RCC 7860 (cell line): Measurements from ENCODE around the gene BST1.
"Not testable (repeated sequence)": the region's sequence is repeated elsewhere in the genome, so short reads cannot be mapped to it uniquely, and the experiment has no call there.

ENCODE experiments used
- DNase-seq: peaks from one replicate; pipeline ENCODE4 v3.0.0-alpha.2; 2015; ENCODE audit warnings: low spot score
- FAIRE-seq: peaks from 2 replicates; lab custom pipeline; 2012; peaks lifted over from hg19 to GRCh38; lab: Jason Lieb, UNC

Gene BST1

DNA sequence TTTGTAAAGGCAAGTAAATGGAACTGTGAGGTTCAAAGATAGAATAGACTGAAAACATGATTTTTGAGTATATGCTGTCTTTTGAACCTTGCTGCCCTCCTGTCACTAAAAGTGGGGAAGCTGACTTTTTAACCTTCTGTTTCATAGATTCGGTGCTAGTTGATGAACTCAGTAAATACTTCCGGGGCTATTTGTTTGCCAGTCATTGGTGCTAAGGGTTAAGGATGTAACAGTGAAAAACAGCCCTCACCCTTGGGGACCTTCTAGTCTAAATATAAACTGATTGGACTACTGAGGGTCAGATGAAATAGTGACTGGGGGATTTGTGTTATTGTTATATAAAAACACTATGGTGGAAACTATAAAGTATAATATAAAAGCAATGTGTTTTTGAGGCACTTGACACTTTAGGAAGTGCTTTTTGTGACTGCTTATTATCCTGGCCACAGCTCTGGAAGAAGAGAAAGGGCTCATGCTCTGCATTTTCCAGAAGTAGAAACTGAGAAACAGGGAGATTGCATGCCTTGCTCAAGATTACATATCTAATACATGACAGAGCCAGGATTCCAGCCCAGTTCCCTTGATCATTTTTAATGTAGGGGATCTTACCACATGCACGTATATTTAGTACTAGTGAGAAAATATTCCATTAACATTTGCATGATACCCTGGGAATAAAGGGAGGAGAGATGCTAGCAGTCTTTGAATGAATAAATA, 3.9 kb downstream of the BST1 start:
- no peak for DNase-seq
- no peak for FAIRE-seq

DNA sequence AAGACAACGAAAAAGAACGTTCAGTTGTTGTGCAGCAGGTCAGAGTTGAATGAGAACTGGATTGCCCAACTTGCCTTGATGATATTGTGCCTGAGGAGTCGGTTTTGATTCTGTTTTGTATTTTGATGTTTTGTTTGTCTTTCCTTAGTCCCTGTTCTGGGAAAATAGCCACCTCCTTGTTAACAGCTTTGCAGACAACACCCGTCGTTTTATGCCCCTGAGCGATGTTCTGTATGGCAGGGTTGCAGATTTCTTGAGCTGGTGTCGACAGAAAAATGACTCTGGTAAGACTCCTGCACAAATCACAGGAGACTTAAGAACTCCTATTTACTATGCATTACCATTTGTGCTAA, 4.5 kb downstream of the BST1 start:
- FAIRE-seq (no peak), DNase-seq (no peak)

DNA sequence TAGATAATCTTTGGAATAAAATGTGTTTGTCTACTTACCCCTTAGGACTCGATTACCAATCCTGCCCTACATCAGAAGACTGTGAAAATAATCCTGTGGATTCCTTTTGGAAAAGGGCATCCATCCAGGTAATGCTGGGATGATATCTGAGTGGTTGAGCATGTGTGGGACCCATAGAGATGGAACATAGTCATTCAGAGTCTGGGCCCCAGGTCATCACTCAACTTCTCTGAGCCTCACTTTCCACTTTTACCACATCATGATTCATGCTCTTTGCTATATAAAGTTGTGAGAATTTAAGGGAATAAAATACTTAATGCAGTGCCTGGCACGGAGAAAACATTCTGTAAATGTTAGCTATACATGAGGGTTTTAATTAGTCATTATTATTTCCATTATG, 8.9 kb downstream of the BST1 start:
- DNase-seq (no peak), FAIRE-seq (no peak)

DNA sequence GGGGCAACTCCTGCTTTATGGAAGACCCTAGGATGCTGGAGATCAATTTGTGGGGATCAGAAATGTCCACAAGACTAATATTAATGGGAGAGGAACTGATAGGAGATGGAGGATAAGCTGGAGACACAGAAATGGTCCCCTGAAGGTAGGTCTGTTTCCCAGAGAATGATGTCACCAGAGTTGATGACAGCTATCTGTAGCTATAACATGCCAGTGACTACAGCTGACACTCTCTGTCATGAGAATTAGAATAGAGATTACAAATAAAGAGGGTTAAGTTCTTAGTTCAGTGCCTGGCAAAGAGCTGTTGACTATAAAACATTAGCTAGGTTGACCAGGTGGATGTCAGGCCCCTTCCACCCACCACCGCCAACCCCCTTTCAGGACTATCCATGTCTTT, 9.3 kb downstream of the BST1 start:
- DNase-seq (no peak), FAIRE-seq (no peak)

DNA sequence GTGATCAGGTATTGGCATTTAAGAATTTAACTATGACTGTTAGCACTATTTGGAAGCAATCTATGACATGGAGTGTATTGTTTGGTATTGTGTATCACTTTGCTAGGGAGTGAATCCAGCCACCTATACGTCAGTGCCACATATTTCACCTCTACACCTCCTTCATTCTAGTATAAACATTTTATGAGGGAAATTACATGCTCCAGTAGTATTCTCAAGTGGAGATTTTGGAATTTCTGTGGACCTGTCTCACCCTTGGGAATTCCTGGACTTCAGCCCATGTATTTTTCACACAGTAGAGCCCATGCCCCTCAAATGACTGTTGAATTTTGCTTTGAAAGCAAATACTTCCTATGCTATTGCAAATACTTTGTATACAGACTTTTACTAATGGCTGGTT, 11.3 kb downstream of the BST1 start:
- FAIRE-seq = no peak

DNA sequence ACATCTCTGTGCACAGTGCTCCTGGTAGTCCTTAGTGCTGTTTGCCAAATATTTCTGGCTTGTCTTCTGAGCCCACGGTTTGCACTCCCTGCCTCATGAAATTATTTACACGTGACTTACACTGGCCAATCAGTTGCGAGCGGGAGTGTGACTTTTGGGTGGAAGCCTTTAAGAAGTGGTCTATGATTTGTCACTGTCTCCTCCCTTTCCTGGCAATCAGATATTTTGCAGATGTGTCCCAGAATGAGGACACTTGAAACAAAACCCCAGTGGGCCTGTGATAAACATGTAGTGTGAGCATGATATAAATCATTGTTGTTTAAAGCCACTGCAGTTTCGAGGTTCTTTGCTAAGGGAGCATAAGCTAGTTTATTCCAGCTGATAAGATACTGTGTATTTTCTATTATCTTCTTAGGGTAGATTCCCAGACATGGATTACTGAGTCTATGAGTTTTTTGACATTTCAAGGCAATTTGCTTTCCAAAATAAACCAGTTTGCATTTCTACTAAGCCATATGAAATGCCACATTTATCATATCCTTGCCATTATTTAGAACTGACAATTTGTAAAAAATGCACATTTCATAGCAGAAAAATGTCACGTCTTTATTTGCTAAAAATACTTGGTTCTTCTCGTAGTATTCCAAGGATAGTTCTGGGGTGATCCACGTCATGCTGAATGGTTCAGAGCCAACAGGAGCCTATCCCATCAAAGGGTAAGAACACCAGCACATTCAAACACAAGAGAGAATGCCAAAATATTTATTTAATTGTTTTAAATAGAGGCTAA, 12.0 kb downstream of the BST1 start:
- FAIRE-seq (no peak), DNase-seq (no peak)

More for the DNA sequence above, 11.3 kb downstream of the BST1 start:
- DNase-seq = no peak

DNA sequence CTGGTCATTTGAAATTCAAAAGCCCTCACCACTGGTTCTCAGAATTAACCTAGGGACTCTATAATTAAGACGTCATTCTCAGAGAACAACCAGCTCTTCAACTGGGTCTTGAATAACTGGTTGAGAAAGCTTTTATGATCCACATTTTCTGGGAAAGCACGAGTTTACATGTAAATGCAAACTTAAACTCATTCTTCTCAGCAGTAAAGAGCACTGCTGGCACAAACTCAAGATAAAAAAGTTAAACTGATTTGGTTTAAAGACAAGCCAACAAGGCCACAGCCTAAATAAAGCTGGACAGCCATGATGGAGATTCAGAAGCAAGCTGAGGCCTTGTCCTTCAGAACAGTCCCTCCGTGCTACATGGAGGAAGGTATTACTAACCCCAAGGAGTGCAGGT, 13.2 kb downstream of the BST1 start:
- FAIRE-seq (no peak), DNase-seq (no peak)

DNA sequence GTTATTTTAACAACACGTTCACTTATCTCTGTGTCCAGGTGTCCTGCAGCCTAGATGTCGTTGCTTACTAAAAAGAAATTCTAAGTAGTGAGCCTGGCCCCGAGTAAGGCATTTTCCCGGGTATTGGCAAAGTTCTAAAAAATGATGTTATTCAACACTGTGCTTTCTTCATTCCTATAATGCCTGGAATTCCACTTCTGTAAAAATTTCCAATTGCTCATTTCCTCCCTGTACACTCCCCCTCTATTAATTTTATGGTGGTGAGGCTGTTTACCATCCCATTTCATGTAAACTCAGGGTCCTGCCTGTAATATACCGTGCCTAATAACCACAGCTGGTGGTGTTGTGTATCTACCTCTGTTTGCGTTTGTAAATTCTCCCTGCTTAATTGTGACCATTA, 14.2 kb downstream of the BST1 start:
- FAIRE-seq = no peak
- no peak for DNase-seq

DNA sequence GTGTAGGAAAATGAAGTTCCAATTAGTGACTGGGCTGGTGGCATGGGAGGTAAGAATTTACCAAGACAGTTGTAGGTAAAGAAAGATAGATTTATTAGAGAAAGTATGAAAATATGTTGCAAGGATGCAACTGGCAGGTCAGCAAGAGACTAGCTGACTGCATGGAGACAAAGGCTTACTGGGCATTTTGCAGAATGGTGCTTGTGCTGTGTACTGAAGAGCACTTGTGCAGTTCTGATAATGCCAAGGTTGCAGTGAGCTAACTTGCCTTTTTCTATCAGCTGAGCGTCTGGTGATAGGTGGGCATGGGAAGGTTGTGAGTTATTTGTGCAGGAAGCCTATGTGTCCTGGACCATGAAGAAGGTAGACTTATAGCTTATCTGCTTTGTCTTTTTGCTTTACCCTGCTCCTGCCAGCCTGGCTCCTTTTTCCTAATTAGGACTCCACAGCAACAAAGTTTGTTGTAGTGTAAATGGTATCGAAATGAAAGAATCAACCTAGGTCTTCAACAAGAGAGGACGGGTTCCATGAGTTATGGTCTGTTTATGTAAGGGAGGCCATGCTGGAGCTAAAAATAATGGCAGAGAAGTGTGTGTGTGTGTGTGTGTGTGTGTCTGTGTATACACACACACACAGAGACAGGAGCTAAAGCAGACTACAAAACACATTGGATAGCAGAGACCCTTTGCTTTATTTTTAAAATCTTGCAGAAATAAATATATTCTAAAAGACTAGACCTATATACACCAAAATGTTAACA, 15.0 kb downstream of the BST1 start:
- no peak for DNase-seq

DNA sequence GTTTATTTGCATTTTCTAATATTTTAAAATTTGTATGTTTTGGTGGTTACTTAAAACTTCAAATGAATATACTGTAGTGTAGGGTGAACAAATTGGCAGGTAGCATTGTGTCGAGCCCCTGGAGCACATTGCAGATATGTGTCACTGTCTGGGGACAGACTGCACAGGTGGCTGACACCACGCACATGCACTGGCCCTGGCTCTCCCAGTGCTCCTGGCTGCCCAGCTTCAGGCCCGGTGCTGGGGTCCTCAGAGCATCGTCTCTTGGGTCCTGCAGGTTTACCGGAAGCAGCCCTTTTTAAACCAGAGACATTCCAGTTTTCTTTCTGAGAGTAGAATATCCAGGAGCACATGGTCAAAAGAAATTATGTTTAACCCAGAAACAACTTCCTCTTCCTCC, 15.6 kb downstream of the BST1 start:
- DNase-seq (no peak), FAIRE-seq (no peak)

More for the DNA sequence above, 15.0 kb downstream of the BST1 start:
- FAIRE-seq = no peak

DNA sequence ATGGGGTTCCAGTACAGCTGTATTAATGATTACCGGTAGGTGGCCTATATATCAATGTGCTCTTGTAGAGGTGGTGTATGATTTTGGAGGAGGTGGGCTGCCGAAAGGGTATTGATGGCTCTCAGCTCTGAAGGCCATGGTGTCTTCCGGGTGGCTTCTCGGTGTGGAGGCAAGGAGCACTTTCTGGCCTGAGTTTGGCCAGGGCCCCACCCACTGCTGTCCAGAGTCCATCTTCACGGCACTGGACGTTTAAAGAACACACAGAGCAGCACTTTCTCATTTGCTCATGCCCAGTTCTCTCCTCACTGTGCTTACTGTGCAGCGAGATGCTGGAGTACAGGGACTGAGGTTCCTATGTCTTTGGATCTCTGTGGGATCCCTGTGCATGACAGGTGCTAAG, 16.1 kb downstream of the BST1 start:
- FAIRE-seq = no peak
- no peak for DNase-seq

DNA sequence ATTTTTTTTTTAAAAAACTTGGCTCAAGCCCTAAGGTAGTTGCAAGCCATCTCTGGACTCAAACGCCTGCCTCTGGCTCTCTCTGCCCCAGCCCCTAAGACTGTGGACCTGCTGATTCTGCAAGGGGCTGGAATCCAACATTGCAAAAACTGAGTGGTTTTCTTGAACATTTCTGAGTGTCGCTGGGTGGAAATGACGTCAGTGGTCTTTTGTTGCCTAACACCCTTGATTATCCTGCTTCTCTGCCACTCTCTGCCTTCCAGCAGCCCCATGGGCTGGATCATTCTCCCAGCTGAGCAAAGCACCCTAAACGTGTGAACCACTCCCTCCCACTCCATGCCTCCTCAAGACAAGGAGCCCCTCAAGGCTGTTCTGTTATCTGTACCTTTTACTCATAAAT, 16.6 kb downstream of the BST1 start:
- DNase-seq = no peak
- no peak for FAIRE-seq

DNA sequence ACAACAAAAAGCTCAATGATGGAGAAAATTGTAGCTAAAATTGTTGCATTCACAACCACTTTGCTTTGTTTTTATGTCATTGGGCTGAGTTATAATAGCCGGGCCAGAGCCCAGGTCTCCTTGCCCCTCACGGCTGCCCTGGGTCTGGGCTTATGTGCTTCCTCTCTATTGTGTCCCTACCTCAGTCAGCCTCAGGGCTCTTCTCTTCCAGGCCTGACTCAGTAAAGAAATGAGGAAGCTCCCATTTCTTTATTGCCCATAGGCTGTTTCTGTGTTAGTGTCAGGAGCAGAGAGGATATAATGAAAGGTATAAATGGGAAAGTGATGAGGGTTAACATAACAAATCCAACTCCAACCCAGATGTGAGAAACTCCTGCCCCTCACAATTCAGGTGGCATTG, 18.0 kb downstream of the BST1 start:
- FAIRE-seq (no peak), DNase-seq (no peak)

DNA sequence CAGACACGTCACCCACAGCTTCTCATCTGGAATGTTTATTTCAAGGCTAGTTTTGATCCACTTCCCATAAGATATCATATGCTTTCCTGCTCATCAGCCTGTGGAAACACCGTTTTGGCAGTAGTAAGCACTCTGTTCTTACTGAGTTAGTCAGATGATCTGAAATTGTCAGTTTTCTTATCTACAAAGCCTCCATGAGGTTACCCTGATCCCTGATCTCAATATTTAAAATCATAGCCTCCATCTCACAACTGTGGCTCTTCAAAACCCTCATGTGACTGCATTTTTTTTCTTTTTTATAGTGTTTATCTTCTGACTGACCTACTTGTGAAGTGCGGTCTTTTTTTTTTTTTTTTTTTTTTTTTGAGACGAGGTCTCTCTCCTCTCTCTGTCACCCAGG, 22.7 kb downstream of the BST1 start:
- DNase-seq (no peak), FAIRE-seq (no peak)

DNA sequence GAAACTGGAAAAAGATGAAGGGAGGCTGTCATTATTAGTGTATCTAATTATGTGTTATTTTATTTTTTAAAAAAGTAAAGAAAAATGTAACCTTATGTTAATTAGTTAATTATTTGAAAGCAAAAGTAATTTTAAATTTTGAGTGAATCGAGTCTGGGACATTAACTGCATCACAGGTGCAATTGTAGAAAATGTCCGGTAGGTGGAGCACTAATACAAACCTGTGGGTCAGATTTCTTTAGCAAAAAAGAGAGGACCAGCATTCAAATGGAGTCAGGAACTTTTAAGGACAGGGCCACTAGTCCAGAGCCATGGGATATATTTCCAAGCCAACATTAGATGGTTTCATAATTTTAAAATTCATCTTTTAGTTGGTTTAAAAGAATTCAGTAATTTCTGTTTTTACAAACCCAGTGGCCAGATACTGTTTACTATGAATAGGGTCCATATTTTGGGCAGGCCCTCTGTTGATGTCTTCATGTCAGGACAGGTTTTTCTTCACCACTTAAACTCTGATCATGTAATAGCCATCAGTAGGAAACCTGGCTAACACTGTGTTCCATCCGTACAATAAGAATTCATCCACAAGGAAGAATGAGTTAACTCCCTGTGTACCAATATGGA, 27.2 kb downstream of the BST1 start:
- DNase-seq = peak; percentile 44
- FAIRE-seq = peak; percentile 90

DNA sequence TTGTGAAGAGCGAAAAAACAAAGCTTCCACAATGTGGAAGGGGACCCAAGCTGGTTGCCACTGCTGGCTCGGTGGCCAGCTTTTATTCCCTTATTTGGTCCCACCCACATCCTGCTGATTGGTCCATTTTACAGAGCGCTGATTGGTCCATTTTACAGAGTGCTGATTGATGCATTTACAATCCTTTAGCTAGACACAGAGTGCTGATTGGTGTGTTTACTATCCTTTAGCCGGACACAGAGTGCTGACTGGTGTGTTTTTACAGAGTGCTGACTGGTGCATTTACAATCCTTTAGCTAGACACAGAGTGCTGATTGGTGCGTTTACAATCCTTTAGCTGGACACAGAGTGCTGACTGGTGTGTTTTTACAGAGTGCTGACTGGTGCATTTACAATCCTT, 30.2 kb downstream of the BST1 start:
- not testable (repeated sequence) for DNase-seq, FAIRE-seq

DNA sequence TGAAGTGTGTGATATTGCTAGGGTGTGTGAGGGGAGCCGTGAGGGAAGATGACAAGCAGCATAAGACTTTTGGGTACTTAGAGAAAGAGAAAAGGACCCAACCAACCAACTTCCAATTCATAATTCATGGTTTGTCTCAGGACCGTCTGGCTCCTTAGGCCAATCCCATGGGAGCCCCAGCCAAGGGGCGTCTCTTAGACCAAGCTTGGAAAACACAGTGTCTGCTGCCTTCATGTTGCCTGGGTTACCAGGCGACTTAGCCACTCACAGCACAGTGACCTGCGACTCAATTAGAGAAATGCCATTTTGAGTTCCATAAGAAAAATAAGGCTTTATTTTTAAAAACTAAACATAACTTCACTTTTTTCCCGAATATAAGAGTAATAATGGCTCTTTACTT, 32.7 kb downstream of the BST1 start:
- FAIRE-seq = no peak
- DNase-seq = no peak

DNA sequence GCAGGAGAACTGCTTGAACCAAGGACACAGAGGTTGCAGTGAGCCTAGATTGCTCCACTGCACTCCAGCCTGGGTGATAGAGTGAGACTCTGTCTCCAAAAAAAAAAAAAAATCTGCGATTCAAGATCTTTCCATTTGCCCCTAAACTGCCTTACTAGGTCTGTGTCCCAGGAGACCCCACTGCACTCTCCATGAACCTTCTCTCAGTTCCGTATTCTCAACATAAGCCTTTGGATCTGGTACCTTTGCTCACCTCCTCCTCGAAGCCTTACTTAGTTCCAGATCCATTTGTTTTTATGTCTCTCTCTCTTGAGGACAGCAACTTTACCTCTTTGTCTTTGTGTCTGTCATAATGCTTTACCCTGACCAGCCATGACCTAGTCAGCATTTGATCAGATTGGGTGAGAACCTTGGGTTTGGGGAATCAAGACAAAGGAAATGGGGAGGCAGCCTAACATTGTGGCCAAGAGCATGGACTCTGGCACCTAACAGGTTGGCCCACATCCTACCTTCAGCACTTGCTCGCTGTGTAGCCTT, 33.7 kb downstream of the BST1 start:
- no peak for FAIRE-seq
- DNase-seq = no peak

DNA sequence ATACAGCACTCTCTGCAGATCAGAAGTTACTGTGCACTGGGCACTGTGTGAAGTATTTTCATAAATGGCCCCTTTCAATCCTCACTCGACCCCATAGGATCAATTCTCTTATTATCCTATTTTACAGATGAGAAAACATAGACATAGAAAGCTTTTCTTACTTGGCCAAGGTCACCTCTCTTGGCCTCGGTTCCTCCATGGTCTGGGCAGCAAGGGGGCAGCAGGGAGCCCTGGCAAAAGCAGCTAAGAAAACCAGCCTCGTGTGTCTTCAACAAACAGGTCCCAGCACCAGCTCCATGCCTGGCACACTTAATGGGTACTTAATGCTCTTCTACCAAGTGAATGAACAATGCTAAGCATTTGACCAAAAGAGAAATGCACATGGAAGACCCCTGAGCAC, 34.4 kb downstream of the BST1 start:
- no peak for DNase-seq
- FAIRE-seq = no peak

DNA sequence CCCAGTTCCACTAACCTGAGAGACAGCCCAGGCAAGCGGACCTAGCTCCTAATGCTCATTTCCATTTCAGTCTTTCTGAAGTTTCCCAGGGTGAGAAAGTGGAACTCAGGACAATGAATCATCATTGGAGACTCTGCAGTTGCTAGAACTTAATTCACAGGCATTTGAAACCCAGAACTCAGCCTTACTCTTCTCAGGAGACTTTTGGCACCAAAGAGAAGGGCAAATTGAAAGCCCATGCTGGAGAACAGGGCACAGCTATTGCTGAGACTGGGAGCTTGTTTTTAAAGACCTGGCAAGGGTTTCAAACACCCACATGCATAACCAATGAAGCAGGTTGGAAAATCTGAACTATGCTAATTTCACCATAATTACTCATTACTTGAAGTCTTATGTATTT, 36.0 kb downstream of the BST1 start:
- DNase-seq (no peak), FAIRE-seq (no peak)

DNA sequence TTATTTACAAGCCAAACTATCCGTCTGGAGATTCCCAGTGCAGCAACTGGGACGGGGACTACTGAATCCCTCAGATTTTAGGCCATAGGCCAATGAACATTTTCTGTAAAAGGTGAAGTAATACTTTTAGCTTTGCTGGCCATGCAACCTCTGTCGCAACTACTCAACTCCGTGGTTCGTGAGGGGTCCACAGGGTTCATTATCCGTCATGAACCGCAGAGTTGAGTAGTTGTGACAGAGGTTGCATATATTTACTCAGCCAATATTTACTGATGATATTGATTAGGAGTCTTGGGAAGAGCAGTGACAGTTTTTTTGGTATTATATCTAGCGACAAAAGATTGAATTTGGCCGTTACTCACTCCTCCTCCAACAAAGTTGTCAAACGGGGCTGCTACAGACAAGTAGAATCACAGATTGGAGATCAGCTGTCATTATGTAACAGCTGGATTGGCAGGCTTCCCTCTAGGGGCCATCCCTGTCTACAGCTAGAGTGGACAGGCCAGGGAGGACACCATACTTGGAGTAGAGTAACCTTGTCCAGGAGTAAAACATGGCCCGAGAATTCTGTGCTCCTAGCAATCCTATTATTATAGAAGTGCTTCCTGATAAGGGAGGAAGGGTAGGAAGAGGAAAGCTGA, 38.0 kb downstream of the BST1 start:
- DNase-seq (no peak), FAIRE-seq (no peak)
